Activated naive CD4-positive, alpha-beta T cell (primary cell): ENCODE data around the gene INO80B.

Source experiments
- DNase-seq, 4 experiments: peaks; one replicate each; lab custom pipeline; 2025; lab: John Stamatoyannopoulos, UW

Gene INO80B

DNA sequence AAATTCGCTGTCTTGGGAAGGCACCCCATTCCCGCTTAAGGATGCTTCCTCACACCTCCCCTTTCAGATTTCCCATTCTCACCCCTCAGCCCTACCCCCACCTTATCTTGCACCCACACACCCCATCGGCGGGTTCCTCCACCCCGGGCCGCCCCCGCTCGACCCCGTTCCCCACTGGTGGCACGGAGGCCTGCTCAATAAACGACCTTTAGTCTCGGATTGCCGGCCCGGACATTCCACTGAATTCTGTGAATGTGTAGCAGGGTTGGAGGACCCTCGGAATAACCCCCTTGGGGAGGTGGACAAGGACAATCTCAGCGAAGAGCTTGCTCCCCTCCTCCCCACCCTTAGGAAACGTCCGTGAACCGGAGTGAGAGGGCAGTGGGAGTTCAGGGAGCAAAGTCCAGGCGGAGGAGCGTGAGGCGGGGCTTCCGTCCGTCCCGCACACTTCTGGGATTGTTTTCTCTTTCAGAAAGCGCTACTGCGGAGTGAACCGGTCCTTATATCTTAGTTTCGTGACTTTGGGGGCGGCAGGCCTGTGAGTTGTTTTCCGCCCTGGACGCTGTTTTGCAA, 47.3 kb downstream of the INO80B start:
- no peak for DNase-seq

DNA sequence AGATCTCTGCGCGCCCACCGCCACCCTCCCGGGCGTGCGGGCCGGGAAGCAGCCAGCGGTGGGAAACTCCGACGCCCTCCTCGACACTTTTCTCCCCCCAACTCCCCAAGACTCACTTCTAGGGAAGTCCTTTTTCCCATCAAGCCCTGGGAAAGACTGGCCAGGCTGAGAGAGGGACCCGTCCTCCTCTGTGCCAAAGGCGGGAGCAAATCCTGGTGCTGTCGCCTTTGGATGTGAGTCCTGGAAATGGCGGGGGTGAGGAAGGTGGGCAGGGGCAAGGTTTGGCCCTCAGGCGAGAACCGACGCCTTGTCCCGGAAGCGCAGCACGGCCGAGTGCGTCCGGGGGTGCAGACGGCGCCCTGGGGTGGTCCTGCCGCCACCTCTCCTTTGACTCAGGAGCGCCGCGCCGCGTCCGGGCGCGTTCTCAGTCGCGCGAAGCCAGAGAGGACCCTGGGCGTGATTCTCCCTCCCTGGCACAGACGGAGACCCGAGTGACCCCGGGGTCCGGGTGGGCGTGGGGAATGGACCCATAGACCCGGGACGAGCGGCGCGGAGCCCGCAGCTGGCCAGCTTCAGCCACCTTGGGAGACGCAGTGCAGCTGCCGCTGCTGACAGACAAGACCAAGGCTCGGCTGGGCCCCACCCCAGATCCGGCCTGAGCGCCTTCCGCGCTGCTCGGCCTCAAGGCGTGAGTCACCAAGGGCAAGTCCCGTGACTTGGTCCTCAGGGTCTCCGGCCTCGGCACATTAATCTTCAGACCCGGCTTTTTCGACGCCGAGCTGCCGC, 48.0 kb downstream of the INO80B start:
- DNase-seq = peak in 1 of 4 experiments; percentile 6

DNA sequence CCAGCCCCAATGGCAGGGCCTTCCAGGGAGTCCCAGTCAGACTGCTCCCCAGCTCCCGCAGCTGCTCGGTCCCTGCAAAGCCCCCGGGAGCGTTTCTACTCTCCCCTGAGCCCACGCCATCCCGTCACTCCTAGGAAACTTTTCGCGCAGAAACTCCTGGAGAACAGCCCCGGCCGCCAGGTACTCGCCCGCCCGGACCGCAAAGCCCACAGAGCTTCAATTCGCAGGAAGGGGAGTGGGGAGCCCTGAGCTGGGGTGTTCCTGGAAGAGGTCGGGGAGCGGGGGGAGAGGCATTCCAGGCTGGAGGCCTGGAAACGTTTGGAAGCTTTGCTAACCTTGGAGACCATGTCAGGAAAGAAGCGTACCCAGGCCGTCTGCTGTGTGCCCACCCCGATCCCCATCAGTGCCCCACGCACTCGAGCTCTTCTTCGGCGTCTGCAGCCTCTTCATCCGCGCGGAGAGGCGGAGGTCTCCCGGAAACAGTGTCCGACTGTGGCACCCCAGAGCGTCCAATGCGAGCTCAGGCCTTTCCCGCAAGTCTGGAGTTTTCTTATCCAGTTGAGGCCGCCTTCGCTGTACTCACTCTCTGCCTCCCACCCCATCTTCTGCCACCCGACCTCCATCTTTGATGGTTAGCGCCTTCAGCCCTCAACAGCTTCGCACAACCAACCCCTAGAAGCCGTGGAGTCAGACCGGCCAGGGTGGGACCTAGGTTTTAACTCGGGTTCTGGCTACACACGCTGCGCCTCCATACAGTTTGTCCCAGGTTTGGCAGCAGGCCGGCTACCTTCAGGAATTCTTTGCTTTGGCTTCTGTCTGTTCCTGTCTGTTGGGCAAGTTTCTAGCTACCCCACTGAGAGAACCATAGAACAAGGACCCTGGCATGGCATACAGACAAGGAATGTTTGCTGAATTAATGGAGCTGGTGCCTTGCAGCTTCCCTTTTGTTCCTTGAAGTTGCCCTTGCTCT, 48.9 kb downstream of the INO80B start:
- DNase-seq = no peak

DNA sequence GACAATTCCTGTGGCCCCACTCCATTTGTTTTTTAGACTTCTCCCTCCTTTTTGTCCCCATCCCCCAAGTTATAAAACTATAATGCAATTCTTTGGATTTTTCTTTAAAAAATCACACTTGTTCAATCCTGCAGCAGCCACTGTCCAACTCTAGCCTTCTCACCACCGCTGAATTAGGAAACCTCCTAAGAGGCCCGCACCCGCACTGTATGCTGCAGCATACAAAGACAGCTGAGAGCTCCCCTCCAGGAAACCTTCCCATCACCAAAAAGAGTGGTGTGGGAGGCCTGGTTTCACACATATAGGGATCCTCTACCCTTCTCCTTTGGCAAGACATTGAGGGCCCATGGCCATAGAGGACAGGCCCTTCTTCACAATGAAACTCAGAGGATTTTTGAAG, 49.7 kb downstream of the INO80B start:
- no peak for DNase-seq

DNA sequence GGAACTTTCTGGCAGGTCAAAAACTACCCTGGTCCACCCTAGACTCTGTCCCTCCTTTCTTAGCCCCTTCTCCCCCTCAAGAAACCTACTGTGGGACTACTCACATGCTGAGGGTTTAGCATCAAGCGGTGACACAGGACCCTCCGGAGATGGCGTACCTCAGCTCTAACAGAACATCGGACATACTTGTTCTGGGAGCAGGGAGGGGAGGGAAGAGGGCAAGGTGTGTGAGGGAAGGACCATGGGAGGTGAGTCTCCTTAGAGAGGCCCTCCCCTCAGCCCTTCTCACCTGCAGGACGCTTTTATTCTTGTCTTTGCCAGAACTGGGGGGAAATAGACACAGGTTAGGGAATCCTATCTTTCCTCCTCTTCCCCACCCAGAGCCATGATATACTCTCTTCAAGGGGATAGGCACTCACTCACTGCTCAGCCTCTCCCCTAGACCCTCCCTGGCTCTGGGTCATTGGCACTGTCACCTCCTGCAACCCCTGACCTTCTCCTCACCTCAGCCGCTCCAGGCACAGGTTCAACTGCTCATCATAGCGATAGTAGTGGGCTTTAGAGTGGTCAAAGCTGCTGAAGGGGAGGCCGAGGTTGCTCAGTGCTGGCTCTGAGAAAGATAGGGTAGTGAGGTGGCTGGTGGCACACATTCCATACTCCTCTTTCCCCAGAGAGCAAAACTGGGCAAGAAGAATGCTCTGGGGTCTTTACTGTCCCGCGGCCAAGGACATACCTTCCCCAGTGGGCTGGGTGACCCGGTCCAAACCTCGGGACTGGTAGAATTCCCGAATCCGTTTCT, 50.8 kb downstream of the INO80B start:
- DNase-seq = no peak

DNA sequence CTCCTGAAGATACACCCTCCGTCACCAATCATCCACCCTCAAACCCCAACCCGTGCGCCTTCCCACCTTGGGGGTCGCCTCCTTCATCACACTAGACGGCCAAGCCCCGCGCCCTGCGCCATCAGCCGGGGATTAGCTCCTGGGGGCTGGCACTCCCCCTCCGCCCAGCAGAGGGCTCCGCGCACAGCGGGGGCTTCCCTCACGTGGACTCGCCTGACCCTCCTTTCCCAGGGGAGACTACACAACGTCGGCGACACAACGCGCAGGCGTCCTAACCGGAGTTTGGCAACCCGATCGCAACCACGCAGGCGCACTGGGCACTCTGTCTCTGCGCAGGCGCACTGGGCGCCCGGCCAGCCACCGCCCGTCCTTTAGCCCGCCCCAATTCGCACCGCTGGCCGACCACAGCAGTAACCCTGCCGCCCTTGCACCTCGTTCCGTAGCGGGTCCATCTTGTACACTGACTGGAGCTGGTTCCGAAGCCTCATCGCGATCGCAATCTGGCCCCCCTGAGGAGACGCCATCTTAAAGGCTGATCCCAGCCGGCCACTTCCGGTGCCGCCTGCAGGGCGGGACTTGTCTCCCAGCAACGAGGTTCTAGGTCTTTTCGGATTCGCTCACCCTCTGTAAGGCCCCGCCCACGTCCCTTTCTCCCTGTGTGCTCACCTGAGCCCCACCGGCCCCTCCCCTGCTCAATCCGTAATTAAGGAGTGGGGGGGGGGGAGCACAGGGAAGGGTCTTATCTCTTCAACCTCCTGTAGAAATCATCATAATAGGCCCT, 52.4 kb downstream of the INO80B start, which contains the start of gene PCGF1:
PCGF1 (minus strand) TSS at position 551 of the 781 bp plus-strand sequence; CDS start at position 524, 27 bp downstream.
- peak; percentile 94 to 99 (median 98) for DNase-seq
